ENCODE data around the gene MED31. TPM values are rescaled to one million over a fixed set of nuclear protein-coding genes. Genes with fewer than 3 reads are reported as not detected.
"Not testable (repeated sequence)": the region's sequence is repeated elsewhere in the genome, so short reads cannot be mapped to it uniquely, and the experiment has no call there.

Gene MED31
- total RNA-seq, 2 experiments from 2014 or later: 21.7 to 22.5 TPM

DNA sequence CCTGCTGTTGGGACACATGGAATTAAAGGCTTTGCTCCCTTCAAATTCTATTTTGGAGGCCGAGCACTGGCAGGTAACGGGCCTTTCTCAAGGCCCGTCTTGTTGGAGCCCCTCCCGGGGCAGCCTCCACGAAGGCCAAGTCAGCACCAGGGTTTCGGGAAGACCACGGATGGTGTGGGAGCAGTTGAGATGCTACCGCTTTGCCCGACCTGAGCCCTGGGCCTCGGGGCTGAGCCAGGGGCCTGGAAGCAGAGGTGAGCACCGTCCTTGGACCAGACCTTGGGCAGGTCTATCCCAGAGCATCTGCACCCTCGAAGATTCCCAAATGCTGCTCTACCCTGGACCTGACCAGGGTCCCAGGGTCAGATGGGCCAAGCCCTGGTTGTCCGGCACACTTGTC is 23.2 kb upstream of the MED31 start:
- Mint-ChIP-seq H3K27ac (no peak overlapping the region), H3K4me1 (ENCODE audit: low read depth) (peaks cover 4% of the 10 kb centered on the region), H3K27me3 (ENCODE audit: low read depth) (peaks cover 6% of the 10 kb centered on the region), H3K9me3 (no peaks in the 10 kb centered on the region), H3K4me3 (no peak overlapping the region), H3K36me3 (ENCODE audit: low read depth) (peaks cover 2% of the 10 kb centered on the region)
- no peak for DNase-seq
- intact Hi-C loops (cut with micrococcal nuclease): no loop called here
- CTCF ChIA-PET: no interaction called here

DNA sequence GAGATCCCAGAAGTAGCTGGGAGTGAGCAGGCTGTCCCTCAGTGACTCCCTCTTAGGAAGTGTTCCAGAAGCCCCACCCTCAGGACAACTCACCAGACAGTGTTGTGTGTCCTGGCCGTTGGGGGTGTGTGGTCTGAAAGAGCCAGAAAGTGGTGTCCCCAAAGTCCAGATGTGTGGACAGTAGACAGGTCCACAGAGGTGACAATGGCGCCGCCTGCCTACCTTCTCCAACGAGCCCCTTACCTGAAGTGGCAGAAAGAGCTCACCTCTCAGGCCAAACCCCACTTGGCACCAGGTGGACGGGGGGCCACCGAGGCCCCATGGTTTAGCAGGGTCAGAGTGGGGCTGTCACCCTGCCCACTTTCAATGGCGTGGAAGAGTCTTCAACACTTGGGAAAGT is 20.0 kb upstream of the MED31 start:
- peaks cover 2% of the 10 kb centered on the region for H3K36me3 Mint-ChIP-seq (ENCODE audit: low read depth)
- intact Hi-C loops (cut with micrococcal nuclease): no loop called here
- H3K4me3 Mint-ChIP-seq: no peak overlapping the region
- H3K4me1 Mint-ChIP-seq (ENCODE audit: low read depth): peaks cover 6% of the 10 kb centered on the region
- CTCF ChIA-PET: interaction anchor here (1.4 kb wide), 1 partner anchor 172 kb away, joined by 3 read pairs; no protein-coding TSS in a partner anchor
- no peaks in the 10 kb centered on the region for H3K27me3 Mint-ChIP-seq (ENCODE audit: low read depth)
- H3K9me3 Mint-ChIP-seq: no peaks in the 10 kb centered on the region
- no peak overlapping the region for H3K27ac Mint-ChIP-seq
- DNase-seq: no peak

DNA sequence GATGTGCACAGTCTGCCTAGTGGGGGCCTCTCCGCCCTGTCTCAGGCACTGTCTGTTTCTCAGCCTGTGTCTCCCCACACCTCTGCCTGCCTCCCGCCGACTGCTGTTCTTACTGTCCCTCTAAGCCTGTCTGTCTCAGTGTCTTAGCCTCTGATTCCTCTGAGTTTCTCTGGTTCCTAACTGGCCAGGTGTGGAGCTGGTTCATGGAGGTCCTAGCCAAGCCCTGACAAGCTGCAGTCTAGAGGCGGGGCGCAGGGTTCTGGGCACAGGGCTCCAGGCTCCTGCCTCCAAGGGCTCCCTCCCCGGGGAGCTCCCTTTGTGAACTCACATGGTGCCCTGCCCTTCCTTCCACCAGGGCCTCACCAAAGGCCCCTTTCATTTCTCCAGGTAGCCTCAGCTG is 19.6 kb upstream of the MED31 start:
- Mint-ChIP-seq H3K27ac (no peak overlapping the region), H3K4me3 (no peak overlapping the region), H3K36me3 (ENCODE audit: low read depth) (peaks cover 2% of the 10 kb centered on the region), H3K4me1 (ENCODE audit: low read depth) (peaks cover 6% of the 10 kb centered on the region), H3K9me3 (no peaks in the 10 kb centered on the region), H3K27me3 (ENCODE audit: low read depth) (no peaks in the 10 kb centered on the region)
- no peak for DNase-seq
- CTCF ChIA-PET: interaction anchor here (1.4 kb wide), 1 partner anchor 173 kb away, joined by 3 read pairs; no protein-coding TSS in a partner anchor
- intact Hi-C loops (cut with micrococcal nuclease): no loop called here

DNA sequence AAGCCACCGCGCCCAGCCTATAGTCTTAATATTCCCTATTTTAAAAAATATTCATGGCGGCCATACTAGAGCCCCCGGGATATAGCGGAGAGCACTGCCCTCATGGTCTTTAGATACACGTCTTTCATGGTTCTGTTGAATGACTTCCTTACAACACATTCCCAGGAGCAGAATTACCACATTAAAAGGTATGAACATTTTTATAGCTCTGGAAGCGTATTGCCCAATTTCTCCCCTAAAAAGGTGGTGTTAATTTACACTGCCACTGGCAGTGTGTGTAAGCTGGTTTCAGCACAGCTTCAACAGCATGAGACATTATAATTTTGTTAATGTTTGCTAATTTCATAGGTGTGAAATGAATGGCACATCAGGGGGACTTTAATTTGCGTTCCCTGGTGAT is 19.2 kb upstream of the MED31 start:
- Mint-ChIP-seq H3K9me3 (no peaks in the 10 kb centered on the region), H3K4me3 (no peak overlapping the region), H3K4me1 (ENCODE audit: low read depth) (peaks cover 6% of the 10 kb centered on the region), H3K27me3 (ENCODE audit: low read depth) (no peaks in the 10 kb centered on the region), H3K27ac (no peak overlapping the region), H3K36me3 (ENCODE audit: low read depth) (peaks cover 2% of the 10 kb centered on the region)
- CTCF ChIA-PET: interaction anchor here (1.1 to 1.8 kb wide), 2 partner anchors 69 to 173 kb away, joined by 3 to 4 read pairs; no protein-coding TSS in a partner anchor
- intact Hi-C loops (cut with micrococcal nuclease): no loop called here
- DNase-seq: no peak

DNA sequence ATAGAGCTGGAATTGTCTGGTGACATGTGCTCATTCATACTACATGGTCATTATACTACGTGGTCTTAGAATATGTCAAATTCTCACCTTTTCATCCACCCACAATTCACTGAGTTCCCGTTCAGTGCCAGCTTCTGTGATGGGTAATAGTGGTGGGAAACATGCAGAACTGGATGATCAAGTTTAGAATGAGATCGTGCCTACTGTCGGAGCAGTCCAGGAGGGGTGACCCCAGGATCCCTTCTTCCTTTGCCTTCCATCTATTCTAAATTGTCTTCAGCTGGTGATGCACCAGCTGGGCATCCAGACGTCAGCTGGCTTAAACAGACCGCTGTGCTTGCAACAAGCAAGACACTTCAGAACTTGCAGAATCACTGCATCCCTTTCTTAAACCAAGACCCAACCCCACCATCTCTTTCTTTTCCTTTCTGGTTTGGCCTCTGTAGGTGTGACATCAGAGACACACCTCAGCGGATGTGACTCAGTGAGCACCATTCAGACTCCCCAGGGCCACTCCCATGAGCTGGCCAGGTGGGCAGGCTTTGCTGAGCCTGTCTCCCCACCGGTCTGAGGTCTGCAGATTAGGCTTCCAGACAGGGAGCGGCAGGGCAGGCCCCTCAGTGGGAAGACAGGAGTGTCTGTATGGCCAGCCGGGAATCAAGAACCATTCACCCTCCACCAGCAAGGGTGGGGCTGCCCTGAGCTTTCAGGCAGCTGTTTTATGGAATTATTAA is 18.2 kb upstream of the MED31 start:
- H3K27ac Mint-ChIP-seq: no peak overlapping the region
- H3K36me3 Mint-ChIP-seq (ENCODE audit: low read depth): peaks cover 2% of the 10 kb centered on the region
- intact Hi-C loops (cut with micrococcal nuclease): loop anchor here (5.0 kb wide), 1 partner anchor 88 kb away; the partner anchor contains the start of gene XAF1
- DNase-seq: no peak
- H3K4me3 Mint-ChIP-seq: no peak overlapping the region
- H3K9me3 Mint-ChIP-seq: no peaks in the 10 kb centered on the region
- CTCF ChIA-PET: interaction anchor here (1.0 to 1.8 kb wide), 3 partner anchors 9 to 174 kb away, joined by 3 to 4 read pairs (median 4); no protein-coding TSS in a partner anchor
- peaks cover 6% of the 10 kb centered on the region for H3K4me1 Mint-ChIP-seq (ENCODE audit: low read depth)
- no peaks in the 10 kb centered on the region for H3K27me3 Mint-ChIP-seq (ENCODE audit: low read depth)

DNA sequence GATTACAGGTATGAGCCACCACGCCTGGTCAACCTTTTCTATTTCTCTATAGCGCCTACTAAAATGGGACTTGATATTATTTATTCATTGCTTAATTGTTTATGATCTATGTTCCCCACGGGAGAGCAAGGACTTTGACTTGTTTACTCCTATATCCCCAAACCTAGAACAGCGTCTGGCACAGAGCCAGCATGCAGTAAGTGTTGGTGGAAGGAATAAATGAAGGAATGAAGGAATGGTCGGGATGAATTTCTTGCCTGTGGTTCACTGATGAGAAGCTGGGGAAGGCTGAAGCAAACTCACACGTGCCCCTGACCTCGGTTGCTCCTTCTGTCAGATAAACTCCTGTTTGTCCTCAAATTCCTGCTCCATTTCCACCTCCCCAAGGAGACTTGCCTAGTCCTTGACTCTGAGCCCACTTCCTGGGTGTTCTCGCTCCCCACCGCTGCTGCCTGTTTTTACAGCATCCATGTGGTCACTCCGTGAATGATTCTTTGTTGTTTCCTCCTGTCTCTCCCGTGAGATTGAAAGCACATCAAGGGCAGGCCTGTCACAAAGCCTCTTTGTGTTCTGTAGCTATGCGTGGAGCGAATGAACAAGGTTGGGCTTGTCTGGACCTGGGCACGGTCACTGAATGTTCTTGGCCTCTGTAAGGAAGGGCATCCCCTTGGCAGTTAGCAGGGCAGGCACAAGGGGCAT is 17.5 kb upstream of the MED31 start:
- H3K4me1 Mint-ChIP-seq (ENCODE audit: low read depth): peaks cover 6% of the 10 kb centered on the region
- H3K4me3 Mint-ChIP-seq: no peak overlapping the region
- H3K9me3 Mint-ChIP-seq: no peaks in the 10 kb centered on the region
- DNase-seq: no peak
- H3K27me3 Mint-ChIP-seq (ENCODE audit: low read depth): no peaks in the 10 kb centered on the region
- CTCF ChIA-PET: interaction anchor here (1.4 to 1.8 kb wide), 2 partner anchors 175 kb away, joined by 4 to 5 read pairs; no protein-coding TSS in a partner anchor
- intact Hi-C loops (cut with micrococcal nuclease): loop anchor here (5.0 kb wide), 1 partner anchor 88 kb away; the partner anchor contains the start of gene XAF1
- H3K27ac Mint-ChIP-seq: no peak overlapping the region
- peaks cover 2% of the 10 kb centered on the region for H3K36me3 Mint-ChIP-seq (ENCODE audit: low read depth)

DNA sequence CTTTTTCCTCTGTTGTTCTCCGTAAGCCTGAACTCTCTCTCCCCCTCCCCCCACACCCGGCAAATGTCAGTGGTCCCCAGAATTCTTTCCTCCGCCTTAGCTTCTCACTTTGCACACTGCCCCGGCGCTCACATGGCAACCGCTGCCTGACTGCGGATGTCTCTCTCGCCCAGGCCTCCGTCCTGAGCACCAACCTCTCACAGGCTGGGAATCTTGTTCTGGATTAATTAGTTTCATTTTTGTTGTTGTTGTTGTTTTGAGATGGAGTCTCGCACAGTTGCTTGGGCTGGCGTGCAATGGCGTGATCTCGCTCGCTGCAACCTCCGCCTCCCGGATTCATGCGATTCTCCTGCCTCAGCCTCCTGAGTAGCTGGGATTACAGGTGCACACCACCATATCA is 16.8 kb upstream of the MED31 start:
- CTCF ChIA-PET: interaction anchor here (0.6 to 1.4 kb wide), 3 partner anchors 8 to 226 kb away, joined by 3 to 5 read pairs (median 4); no protein-coding TSS in a partner anchor
- intact Hi-C loops (cut with micrococcal nuclease): loop anchor here (5.0 kb wide), 1 partner anchor 89 kb away; the partner anchor contains the start of gene XAF1
- H3K27ac Mint-ChIP-seq: no peak overlapping the region

DNA sequence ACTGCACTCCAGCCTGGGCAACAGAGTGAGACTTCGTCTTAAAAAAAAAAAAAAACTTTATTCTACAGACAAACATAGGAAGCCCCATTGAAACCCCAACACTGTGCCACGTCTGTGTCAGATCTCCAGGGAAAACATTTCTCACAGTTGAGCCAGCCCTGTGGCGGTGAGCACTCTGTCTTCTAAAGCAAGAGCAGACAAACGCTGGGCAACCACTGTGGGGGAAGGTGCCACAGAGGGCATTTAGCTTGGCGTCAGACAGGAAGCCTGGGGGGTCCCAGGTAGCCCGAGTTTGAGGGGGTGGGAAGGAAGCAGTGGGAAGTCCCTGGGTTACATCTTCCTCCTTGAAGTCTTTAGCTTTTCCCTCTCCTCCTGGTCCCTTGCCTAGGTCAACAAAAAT is 16.1 kb upstream of the MED31 start:
- no peak overlapping the region for H3K4me3 Mint-ChIP-seq
- H3K27ac Mint-ChIP-seq: no peak overlapping the region
- H3K9me3 Mint-ChIP-seq: no peaks in the 10 kb centered on the region
- CTCF ChIA-PET: interaction anchor here (0.6 to 2.4 kb wide), 9 partner anchors 8 to 368 kb away, joined by 3 to 21 read pairs (median 4); partner anchors contain the start of gene SLC16A13
- no peak for DNase-seq
- H3K4me1 Mint-ChIP-seq (ENCODE audit: low read depth): peaks cover 6% of the 10 kb centered on the region
- no peaks in the 10 kb centered on the region for H3K27me3 Mint-ChIP-seq (ENCODE audit: low read depth)
- intact Hi-C loops (cut with micrococcal nuclease): loop anchor here (5.0 kb wide), 1 partner anchor 90 kb away; the partner anchor contains the start of gene XAF1
- peaks cover 2% of the 10 kb centered on the region for H3K36me3 Mint-ChIP-seq (ENCODE audit: low read depth)

More for the DNA sequence above, 16.8 kb upstream of the MED31 start:
- Mint-ChIP-seq H3K9me3 (no peaks in the 10 kb centered on the region), H3K4me3 (no peak overlapping the region), H3K4me1 (ENCODE audit: low read depth) (peaks cover 6% of the 10 kb centered on the region), H3K36me3 (ENCODE audit: low read depth) (peaks cover 2% of the 10 kb centered on the region), H3K27me3 (ENCODE audit: low read depth) (no peaks in the 10 kb centered on the region)
- no peak for DNase-seq

DNA sequence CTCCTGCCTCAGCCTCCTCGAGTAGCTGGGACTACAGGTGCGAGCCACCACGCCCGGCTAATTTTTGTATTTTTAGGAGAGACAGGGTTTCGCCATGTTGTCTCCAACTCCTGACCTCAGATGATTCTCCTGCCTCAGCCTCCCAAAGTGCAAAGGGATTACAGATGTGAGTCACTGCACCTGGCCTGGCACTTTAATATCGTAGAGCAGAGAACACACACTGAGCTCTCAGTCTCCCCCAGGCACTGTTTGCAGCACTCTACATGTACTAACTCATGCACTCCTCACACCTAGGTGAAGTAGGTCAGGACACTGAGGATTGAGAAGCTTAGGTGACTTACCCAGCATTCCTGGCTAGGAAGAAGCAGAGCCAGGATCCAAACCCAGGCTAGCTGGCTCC is 15.2 kb upstream of the MED31 start:
- Mint-ChIP-seq H3K9me3 (no peaks in the 10 kb centered on the region), H3K4me1 (ENCODE audit: low read depth) (peaks cover 6% of the 10 kb centered on the region), H3K4me3 (no peak overlapping the region), H3K27ac (no peak overlapping the region), H3K27me3 (ENCODE audit: low read depth) (no peaks in the 10 kb centered on the region), H3K36me3 (ENCODE audit: low read depth) (peaks cover 2% of the 10 kb centered on the region)
- DNase-seq: no peak
- CTCF ChIA-PET: interaction anchor here (0.6 to 2.4 kb wide), 16 partner anchors 9 to 487 kb away, joined by 3 to 21 read pairs (median 4); no protein-coding TSS in a partner anchor
- intact Hi-C loops (cut with micrococcal nuclease): loop anchor here (1.0 to 5.0 kb wide), 3 partner anchors 91 to 338 kb away; partner anchors contain the start of gene XAF1

DNA sequence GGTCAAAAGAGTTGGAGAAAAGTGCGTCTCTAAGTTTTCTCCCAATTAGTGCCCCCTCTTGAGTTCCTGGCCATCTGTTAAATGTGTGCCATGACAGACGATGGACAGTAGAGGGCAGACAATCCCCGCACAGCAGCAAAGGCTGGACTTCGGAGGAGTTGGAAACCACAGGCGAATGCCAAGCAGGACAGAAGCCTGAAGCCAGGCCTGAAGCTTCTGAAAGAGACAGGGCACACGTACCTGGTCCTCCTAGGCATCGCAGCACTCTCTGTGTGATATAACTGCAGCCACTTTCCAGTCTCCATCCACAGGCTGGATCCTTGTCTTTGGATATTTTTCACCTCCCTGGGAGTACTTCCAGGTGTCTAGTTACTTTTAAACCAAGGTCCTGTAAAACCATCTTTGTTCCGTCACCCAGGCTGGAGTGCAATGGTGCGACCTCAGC is 14.7 kb upstream of the MED31 start:
- CTCF ChIA-PET: interaction anchor here (0.6 to 2.4 kb wide), 14 partner anchors 8 to 488 kb away, joined by 3 to 21 read pairs (median 4); no protein-coding TSS in a partner anchor
- intact Hi-C loops (cut with micrococcal nuclease): loop anchor here (1.0 to 5.0 kb wide), 3 partner anchors 91 to 338 kb away; partner anchors contain the start of gene XAF1
- no peak overlapping the region for H3K4me3 Mint-ChIP-seq
- peak; percentile 65 for DNase-seq
- no peaks in the 10 kb centered on the region for H3K9me3 Mint-ChIP-seq
- peaks cover 10% of the 10 kb centered on the region for H3K4me1 Mint-ChIP-seq (ENCODE audit: low read depth)
- no peaks in the 10 kb centered on the region for H3K27me3 Mint-ChIP-seq (ENCODE audit: low read depth)
- no peak overlapping the region for H3K27ac Mint-ChIP-seq
- peaks cover 2% of the 10 kb centered on the region for H3K36me3 Mint-ChIP-seq (ENCODE audit: low read depth)

DNA sequence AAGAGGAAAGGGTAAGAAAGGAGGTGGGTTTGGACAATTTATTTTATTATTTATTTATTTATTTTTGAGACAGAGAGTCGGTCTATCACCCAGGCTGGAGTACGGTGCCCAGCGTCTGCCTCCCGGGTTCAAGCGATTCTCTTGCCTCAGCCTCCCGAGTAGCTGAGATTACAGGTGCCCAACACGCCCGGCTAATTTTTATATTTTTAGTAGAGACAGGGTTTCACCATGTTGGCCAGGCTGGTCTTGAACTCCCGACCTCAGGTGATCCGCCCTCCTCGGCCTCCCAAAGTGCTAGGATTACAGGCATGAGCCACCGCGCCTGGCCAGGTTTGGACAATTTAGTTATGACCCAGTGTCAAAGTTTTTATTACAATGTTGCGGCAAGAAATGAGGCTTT is 11.8 kb upstream of the MED31 start:
- intact Hi-C loops (cut with micrococcal nuclease); DNase-seq: not testable (repeated sequence)

DNA sequence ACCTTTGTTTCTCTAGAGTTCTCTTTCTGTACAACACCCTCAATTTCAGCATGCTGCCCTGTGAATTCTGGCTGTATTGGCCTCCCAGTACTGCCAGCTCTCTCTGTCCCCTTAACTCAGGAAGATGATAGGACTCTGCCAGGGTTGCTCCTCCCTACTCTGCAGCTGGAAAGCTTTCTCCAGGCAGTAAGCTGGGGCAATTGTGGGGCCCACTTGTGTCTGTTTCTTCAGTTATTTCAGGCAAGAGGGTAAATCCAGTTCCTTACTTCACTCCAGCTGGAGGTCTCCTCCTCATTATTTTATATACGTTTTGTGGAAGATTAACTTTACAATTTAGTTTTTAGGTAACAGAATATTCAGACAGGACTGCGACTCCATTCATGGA is 10.1 kb upstream of the MED31 start:
- Mint-ChIP-seq H3K36me3 (ENCODE audit: low read depth) (no peaks in the 10 kb centered on the region), H3K9me3 (no peaks in the 10 kb centered on the region), H3K27ac (no peak overlapping the region), H3K27me3 (ENCODE audit: low read depth) (no peaks in the 10 kb centered on the region), H3K4me1 (ENCODE audit: low read depth) (peaks cover 24% of the 10 kb centered on the region), H3K4me3 (no peak overlapping the region)
- DNase-seq: no peak
- intact Hi-C loops (cut with micrococcal nuclease): no loop called here
- CTCF ChIA-PET: interaction anchor here (0.6 to 2.3 kb wide), 3 partner anchors 8 to 520 kb away, joined by 3 to 5 read pairs (median 4); no protein-coding TSS in a partner anchor

More for the DNA sequence above, 11.8 kb upstream of the MED31 start:
- H3K27ac Mint-ChIP-seq; H3K36me3 Mint-ChIP-seq (ENCODE audit: low read depth); H3K4me3 Mint-ChIP-seq; H3K27me3 Mint-ChIP-seq (ENCODE audit: low read depth); H3K9me3 Mint-ChIP-seq: not testable (repeated sequence)
- CTCF ChIA-PET: interaction anchor here (1.7 kb wide), 1 partner anchor 181 kb away, joined by 3 read pairs; no protein-coding TSS in a partner anchor
- H3K4me1 Mint-ChIP-seq (ENCODE audit: low read depth): peaks cover 23% of the 10 kb centered on the region

Measured in activated naive CD4-positive, alpha-beta T cell treated with anti-CD3 and anti-CD28 coated beads for 36 hours (primary cell).